GM18858 (cell line): ENCODE data around the gene SCAMP3.

Experiments used
- ATAC-seq: cut with Tn5 transposase; IDR thresholded peaks from one replicate; pipeline ENCODE4 v1.9.1; 2021; ENCODE audit not compliant: unreplicated experiment

Gene SCAMP3

DNA sequence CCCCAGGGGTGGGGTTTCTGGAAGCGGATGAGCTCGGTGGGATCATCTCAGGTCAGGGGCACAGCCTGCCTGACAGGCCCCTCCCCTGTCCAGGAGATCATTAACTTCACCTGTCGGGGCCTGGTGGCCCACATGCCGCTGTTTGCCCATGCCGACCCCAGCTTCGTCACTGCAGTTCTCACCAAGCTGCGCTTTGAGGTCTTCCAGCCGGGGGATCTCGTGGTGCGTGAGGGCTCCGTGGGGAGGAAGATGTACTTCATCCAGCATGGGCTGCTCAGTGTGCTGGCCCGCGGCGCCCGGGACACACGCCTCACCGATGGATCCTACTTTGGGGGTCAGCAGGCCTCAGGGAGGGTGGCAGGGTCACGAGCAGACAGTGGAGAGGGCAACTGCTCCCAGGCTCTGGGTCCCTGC is 23.5 kb upstream of the SCAMP3 start:
- no peak for ATAC-seq

DNA sequence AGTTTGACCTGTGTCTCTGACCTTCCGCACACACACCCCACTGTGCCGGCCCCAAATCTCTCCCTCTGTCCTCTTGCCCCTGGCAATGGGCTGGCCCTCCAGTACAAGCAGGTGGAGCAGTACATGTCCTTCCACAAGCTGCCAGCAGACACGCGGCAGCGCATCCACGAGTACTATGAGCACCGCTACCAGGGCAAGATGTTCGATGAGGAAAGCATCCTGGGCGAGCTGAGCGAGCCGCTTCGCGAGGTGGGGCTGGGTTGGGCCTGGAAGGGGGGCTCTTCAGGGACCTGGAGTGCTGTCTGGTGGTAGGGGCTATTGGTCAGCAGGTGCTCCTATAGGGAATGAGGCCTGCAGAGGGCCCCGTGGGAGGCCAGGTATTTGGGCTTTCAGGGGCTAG is 22.9 kb upstream of the SCAMP3 start:
- no peak for ATAC-seq

DNA sequence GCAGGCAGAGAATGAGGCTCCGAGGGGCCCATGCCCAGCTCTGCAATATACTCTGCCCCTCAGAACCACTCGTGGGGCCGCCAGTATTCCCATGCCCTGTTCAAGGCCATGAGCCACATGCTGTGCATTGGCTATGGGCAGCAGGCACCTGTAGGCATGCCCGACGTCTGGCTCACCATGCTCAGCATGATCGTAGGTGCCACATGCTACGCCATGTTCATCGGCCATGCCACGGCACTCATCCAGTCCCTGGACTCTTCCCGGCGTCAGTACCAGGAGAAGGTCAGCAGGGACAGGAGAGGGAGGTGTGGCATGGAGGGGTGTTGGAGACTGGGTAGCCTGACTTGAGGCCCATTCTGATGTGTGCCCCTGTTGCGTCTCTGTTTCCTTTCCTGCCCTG is 22.3 kb upstream of the SCAMP3 start:
- no peak for ATAC-seq

DNA sequence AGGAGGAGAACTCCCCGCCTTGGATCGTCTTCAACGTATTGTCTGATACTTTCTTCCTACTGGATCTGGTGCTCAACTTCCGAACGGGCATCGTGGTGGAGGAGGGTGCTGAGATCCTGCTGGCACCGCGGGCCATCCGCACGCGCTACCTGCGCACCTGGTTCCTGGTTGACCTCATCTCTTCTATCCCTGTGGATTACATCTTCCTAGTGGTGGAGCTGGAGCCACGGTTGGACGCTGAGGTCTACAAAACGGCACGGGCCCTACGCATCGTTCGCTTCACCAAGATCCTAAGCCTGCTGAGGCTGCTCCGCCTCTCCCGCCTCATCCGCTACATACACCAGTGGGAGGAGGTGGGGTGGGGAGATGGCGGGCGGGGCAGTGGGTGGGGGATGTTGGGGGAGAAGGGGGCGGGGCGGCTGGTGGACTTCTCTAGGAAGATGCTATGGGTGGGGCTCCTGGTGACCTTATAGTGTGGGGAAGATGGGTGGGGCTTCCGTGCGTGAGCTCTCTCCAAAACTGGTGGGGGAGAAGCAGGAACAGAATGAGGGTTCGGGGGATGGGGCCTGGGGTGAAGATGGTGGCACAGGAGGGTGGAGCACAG is 20.4 kb upstream of the SCAMP3 start:
- no peak for ATAC-seq

DNA sequence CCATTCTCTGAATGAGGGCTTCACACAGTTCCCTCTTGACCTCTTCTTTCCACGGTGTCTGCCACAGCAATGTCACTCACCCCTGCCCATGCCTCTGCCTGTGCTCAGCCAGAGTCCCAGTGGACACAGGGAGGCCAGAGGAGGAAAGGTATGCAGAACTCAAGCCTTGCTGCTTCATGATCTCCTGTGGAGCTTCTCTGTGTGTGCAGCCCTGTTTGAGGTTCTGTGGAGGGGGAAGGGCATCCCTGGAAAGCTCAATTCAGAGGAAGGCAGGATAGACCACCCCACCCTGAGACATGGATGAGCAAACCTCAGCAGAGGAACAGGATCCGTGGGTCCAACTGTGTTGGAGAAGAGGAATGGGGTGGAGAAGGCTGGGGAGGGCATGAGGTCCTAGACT is 17.1 kb upstream of the SCAMP3 start:
- no peak for ATAC-seq

DNA sequence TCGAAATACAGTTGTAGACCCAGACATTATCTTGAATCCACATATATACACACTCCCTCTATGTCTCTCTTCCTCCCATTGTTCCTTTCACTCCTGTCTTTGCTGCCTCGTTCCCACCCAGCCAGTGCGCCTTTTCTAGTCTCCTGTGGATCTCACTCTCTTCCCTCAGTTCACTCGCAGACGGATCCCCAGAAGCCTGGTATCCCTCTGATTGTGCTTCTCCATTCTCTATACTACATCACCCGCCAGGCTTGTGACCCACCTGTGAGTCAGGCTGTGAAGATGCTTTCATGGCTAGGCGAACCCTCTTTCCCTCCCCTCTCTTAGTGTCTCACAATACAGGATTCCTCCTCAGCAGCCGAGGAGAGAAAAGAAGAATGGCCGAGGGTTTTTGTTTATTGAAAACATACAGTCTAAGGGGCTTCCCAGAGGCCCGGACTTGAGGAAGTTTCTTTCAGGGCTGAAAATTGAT is 16.6 kb upstream of the SCAMP3 start:
- no peak for ATAC-seq

DNA sequence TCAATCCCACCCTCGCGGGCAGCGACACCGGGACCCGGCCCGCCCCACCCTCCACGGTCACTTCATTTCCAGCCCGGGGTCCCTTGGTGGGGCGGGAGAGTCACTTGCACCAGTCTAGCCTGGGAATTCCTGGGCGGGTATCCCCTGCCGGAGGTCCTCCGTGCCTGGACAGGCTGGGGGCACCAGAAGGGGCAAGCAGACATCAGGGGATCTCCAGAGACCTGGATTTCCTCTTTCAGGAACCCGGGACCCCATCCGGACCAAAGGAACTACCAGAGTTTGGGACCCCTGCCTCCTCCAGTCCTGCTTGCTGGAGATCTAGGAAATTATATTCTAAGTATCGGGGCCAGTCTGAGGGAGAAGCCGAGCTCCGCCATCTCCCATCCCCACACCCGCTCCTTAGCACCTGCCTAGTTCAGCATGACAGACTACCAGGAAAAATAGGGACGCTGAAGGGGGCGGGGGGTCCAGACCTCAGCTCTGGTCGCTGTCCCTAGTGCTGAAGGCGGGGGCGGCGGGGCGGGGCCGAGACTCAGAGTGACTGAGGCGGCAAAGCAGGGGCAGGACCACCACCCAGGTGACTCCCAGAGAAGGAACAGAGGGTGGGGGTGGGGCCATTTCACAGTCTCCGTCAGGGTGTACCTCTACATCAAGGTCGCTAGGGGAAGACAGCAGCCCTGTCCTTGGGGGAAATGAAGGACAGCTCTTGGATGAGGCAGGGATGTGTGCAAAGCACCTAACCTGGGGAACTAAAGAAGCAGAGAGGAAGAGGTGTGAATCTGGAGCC is 15.9 kb upstream of the SCAMP3 start:
- no peak for ATAC-seq

DNA sequence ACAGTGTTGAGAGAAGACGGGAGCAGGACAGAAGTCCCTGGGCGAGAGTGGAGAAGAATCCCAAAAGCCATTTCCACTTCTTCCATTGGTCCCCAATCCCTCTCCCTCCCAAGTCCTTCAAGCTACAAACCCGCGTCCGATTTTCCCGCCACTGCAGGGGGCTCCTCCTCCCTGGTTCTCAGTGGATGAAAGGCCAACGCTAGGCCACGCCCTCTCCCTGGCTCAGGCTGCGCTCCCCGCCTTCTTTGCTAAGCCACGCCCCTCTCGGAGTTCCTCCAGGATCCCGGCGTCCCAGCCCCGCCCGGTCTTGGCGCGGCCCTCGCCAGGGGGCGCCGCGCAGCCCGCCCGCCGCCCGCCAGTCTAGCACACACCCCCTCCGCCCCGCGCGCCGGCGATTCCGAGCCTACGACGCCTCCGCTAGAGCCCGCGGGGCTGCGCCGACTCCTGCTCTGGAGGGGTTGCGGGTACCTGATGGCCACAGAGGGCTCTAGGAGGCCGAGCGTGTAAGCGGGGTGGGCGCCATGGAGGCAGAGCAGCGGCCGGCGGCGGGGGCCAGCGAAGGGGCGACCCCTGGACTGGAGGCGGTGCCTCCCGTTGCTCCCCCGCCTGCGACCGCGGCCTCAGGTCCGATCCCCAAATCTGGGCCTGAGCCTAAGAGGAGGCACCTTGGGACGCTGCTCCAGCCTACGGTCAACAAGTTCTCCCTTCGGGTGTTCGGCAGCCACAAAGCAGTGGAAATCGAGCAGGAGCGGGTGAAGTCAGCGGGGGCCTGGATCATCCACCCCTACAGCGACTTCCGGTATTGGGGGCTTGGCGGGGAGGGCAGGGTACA is 15.1 kb upstream of the SCAMP3 start, which contains the start of gene HCN3:
Gene HCN3, plus strand, starts transcription at position 394 of the 832 bp plus-strand sequence. Its CDS starts 128 bp downstream, at position 522.
- peak; percentile 44 for ATAC-seq

DNA sequence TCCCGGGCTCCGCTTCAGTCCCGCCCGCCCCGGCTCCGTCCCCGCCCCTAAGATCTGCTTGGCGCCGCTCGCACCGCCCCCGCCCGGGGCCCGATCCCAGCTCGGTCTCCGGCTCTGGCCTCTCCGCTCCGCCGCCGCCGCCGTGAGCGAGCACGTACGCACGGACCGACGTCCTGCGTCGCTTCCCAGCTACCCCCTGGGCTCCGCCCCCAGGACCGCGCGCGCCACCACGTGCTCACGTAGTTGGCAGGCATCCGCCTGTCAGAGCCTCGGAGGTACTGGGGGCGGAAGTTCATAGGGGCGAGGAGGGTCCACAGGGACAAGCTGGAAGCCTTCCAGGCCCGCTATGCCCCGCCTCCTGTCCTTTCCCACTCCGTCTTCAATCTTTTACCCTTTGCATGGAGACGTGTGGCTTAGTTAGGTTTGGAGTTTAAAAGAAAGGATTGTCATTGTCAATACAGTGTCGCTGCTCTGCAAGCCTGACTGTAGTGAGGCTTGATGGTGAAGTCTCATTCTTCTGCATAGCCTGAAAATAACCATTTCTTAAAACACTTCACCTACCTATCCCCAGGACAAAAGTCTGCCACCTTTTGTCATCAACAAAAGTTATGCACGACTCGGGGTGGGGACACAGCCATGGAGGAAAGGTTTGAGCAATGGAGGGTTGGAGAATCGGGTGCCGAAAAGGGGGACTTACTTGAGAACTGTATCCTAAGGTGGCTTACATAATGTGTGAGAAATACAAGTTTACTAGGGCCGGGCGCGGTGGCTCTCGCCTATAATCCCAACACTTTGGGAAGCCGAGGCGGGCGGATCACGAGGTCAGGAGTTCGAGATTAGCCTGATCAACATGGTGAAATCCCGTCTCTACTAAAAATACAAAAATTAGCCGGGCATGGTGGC is 11.4 kb upstream of the SCAMP3 start, which contains the start of gene CLK2:
Gene CLK2, minus strand, starts transcription at position 162 of the 903 bp plus-strand sequence. CDS start 2,527 bp downstream, outside the sequence.
- ATAC-seq = peak; percentile 59

DNA sequence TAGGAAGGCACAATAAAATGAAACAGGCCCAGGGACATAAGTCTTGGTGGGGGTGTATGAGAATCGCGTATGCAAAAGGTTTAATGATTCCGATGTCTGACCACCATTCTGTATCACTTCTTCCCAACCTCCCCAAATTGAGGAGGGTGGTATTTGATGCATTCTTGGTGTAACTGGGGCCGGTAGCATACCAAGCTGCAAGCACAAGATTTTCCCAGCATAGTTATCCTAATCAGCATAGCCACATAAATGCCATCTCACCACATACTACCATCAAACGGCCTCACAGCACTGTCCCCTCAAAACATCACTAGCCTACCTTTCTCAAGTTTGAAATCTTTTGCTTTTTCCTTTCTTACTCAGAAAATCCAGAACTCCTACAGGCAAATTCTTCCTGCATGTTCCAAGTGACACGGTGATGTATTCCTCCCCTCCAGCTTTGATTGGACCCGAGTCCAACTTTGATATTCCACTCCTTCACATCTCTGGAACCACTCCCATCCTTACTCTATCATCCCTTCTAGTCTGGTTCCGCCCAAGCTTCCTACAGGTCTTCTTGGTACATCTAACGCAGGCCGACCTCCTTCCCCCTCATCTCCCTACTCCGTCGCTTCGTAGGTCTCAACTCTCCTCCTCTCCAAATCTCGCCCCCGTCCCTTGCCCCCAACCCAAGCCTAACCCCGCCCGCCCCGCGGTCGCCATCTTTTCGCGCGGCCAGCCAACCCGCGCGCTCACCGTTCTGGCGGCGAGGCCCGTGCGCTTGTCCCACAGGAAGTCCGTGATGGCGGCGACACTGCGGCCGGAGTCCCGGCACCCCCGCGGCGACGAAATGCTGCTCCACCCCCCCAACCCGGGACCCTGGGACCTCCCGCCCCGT is 10.5 kb upstream of the SCAMP3 start:
- no peak for ATAC-seq

DNA sequence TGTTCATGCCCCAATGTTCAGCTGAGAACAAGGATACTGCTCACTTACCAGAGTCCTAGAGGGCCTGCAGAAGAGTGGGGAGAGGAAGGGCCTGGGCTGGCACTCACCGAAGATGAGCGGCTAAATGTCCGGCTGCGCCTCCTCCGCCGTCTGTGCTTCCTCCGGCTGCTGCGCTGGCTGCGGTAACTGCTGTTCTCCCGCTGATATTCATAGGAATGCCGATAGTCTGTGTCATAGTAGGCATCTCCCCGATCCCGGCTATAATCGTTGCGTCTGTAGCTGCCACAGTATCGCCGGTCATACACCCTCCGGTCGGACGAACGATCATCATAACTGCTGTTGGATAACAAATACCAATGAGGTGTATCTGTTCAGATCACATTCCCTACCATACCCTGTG is 7.2 kb upstream of the SCAMP3 start:
- ATAC-seq = no peak

DNA sequence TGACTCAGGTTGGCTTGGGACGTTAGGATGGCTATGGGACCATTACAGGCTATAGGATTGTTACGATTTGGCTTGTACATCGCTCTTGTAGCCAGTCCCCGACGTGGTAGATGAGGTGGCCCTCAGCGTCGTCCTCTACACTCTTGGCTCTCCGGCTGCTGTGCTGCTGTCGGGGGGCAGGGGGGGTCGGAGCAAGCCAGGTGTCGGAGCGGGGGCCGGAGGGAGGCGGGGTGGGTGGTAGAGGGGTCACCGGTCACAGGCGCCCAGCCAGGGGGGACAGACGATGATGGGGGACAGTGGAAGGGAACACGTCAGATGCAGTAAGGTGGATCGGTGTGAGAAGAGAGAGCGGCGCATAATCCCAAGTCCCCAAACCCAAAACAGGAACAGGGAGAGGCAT is 6.5 kb upstream of the SCAMP3 start:
- no peak for ATAC-seq

DNA sequence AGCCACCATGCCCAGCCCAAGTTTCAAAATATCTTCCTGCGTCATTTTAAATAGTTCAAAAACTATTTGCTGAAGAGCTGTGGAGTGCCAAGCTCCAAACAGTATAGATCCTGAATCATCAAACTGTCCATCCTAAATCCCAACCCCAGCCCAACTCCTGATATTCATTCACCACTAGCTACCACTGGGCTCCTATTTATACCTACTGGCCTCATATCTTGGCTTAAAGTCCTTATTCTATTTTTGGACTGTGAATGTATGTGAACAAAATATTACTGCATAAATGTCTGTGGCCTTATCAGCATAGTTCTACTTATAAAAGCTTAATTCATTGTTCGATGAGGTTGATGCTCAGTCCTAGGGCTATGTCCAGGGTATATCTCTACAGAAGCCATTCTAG is 5.2 kb upstream of the SCAMP3 start:
- no peak for ATAC-seq

DNA sequence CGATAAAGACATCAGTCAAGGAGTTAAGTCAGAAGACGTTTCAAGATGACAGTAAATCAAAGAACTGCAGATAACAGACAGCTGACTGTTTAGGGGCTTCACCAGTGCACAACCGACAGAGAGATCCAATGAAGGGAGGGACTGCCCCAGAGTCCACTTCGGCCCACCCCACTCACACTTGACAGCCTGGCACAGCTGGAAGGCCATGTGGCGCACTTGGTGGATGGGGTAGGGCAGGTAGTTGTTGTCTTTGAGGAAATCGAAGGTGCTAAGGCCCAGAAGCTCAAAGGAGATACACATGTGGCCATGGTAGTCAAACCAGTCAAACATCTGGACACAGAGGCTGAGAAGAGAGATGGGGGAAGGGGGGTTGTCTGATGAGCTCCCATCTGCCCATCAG is 4.4 kb upstream of the SCAMP3 start:
- ATAC-seq = no peak

DNA sequence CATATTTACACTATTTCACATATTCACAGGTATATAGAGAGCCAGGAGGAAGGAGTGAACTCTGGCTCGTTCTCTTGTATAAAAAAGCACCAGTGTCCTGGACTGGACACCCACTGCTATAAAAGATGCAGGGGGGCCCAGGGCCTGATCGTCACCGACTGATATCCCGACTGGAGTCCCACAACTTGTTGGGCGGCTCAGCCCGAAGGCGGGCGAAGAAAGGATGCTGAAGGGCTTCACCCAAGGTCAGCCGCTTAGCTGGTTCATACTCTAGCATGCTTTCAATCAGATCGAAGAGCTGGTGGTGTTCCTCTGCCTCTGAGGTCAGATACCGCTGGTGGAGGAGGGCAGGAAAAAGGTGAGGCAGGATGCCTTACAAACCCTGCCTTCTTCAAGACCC is 907 bp upstream of the SCAMP3 start:
- no peak for ATAC-seq

DNA sequence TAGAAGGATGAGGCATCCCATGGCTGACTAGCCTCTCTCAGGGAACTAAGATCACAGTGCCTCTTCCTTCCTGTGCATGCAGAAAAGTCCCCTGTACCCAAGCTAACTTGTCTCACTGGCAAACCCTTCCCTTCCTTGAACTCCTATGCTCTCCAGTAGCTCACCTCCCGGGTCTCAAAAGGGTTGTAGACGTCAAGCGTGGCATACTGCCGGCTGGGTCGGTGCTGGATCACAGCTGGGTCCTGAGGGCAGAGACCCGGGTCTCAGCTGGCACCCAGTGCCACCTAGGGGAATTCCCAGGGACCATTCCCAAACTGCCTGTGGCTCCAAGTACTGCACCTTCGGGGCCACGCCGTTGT is 688 bp downstream of the SCAMP3 start:
- no peak for ATAC-seq

DNA sequence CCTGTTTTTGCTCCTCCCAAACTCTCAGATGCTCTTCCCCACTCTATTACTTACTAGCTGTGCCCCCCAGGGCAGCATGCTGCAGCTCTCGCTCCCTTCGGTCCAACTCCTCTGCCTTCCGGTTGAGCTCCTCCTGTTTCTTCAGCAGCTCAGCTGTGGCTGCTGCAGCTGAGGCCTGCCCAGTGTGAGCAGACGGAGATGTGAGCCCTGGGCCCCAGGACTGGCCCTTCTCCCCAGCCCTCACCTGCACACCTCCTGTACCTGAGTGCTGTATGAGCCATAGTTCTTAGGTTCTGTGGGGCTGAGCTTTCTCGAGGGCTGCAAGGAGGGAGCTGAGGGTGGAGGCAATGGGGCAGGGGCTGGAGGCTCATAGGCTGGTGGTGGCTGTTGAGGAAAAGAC is 1.9 kb downstream of the SCAMP3 start:
- no peak for ATAC-seq

DNA sequence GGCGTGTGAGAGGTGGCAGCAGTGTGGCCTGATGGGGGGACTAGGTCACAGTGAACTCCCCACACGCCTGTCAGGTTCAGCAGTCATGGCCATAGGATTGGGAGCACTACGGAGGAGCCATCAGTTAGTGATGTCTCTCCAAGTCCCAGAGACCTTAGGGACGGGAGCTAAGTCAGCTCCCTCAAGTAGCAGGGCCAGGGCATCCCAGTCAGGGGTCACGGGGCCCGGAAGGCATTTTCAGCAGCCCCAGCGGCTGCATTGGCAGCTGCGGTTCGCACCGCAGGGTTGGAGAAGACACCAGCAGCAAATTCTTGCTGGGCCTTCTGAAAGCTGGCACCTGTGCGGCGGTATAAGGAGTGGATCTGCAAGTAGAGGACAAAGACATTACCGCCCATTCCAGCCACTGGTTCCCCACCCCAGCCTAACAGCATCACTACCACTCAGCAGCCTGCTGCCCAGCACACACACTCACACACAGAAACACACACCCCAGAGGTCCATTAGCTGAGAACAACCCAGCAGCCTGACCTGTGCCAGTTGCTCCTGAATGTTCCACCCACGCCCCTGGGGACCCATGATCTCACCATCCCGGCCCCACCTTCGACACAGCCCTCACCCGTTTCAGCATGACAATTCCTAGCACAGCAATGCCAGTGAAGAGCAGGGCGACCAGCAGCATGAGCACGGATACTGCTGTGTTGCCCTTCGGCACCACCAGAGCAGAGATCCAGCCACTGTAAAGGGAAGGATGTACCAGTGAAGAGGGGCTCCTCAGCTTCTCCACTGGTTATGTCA is 5.9 kb downstream of the SCAMP3 start:
- no peak for ATAC-seq
